Measurements from ENCODE around the gene KDM1B.
A peak's percentile ranks its signal among the peaks of the same experiment; 100 is the strongest.

The KDM1B gene, protein sequence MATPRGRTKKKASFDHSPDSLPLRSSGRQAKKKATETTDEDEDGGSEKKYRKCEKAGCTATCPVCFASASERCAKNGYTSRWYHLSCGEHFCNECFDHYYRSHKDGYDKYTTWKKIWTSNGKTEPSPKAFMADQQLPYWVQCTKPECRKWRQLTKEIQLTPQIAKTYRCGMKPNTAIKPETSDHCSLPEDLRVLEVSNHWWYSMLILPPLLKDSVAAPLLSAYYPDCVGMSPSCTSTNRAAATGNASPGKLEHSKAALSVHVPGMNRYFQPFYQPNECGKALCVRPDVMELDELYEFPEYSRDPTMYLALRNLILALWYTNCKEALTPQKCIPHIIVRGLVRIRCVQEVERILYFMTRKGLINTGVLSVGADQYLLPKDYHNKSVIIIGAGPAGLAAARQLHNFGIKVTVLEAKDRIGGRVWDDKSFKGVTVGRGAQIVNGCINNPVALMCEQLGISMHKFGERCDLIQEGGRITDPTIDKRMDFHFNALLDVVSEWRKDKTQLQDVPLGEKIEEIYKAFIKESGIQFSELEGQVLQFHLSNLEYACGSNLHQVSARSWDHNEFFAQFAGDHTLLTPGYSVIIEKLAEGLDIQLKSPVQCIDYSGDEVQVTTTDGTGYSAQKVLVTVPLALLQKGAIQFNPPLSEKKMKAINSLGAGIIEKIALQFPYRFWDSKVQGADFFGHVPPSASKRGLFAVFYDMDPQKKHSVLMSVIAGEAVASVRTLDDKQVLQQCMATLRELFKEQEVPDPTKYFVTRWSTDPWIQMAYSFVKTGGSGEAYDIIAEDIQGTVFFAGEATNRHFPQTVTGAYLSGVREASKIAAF

DNA sequence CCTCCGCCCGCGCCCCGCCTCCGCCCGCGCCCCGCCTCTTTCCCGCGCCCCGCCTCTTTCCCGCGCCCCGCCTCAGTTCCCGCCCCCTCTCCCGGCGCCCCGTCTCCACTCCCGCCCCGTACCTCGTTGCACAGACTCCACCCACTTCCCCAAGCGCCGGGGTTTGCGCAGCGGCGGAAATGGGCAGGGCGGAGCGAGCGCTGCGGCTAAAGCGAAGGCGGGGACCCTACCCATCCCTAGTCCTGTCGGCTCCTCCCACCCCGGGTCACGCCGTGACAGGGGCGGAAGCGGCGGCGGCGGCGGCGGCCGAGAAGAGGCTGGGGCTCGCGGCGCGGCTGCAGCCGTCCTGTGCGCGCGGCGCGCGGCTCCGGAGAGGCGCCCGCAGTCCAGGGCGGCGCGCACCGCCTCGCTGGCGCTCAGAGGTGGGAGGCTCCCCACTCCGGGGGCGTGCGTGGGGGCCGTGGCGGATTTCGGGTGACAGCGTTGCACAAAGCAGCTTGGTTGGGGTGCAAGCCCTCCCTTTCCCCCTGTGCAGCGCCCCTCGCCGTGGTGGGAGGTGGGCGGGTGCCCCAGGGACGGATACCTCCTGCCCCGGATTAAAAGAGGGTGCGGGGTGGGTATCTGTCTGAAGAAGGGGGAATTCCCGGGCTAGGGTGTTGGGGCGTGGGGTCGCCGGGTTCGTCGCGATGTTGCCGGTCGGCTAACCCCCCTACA is at the start of gene KDM1B:
Gene KDM1B (plus strand): TSS at position 273 of the 714 bp plus-strand sequence. CDS start 4,474 bp downstream, outside the sequence.
- CTCF ChIA-PET, result interaction anchor here (0.5 kb wide), 1 partner anchor 103 kb away, joined by 4 read pairs; no protein-coding TSS in a partner anchor
- POLR2A ChIA-PET, result interaction anchor here (0.5 to 0.8 kb wide), 3 partner anchors 13 to 277 kb away, joined by 3 to 4 read pairs (median 3); partner anchors contain the start of gene RNF144B
- Histone ChIP-seq H3K36me3 (ENCODE audit: control insufficient read depth in 2 of 2, insufficient read depth in 1 of 2, low read length in 2 of 2) (peaks cover 0 to 8% of the 10 kb centered on the region in 2 experiments; a peak in 2 of 3 replicates), H3K4me1 (ENCODE audit: control insufficient read depth, insufficient read depth, low read length) (peaks cover 3% of the 10 kb centered on the region; the same call in 1 of the 2 replicates), H3K9me3 (ENCODE audit: control insufficient read depth, insufficient read depth, low read depth, low read length) (no peaks in the 10 kb centered on the region), H3K27ac (ENCODE audit: extremely low read depth, low read depth, low read length) (peak within 1 kb of the TSS; percentile 76), H3K4me3 (ENCODE audit: low read depth, low read length) (peak within 1 kb of the TSS; percentile 93)
- TF ChIP-seq ZNF600 (tag by site-specific recombination; IDR thresholded peaks at IDR 0.05) (no peak), ZSCAN30 (tag by site-specific recombination; IDR thresholded peaks at IDR 0.05) (peak; percentile 76; the same call in 1 of the 2 replicates), ZNF274 (IDR thresholded peaks at IDR 0.05; ENCODE audit: low read length) (no peak), ZNF274 (tag by site-specific recombination; IDR thresholded peaks at IDR 0.05; ENCODE audit: borderline replicate concordance) (no peak), ZNF610 (tag by site-specific recombination; IDR thresholded peaks at IDR 0.05; ENCODE audit: borderline replicate concordance) (no peak), ZNF10 (tag by site-specific recombination; IDR thresholded peaks at IDR 0.05) (0 out of 2 replicates have a peak, but pooled peaks have one; percentile 30), ZNF132 (tag by site-specific recombination; IDR thresholded peaks at IDR 0.05; ENCODE audit: borderline replicate concordance) (no peak), KLF8 (tag by site-specific recombination; IDR thresholded peaks at IDR 0.05) (peak; percentile 94), ZNF2 (tag by site-specific recombination; IDR thresholded peaks at IDR 0.05) (peak; percentile 24; the same call in 1 of the 2 replicates), MEIS1 (CRISPR knock-in tag; IDR thresholded peaks at IDR 0.05; ENCODE audit: borderline replicate concordance) (no peak; the same call in 1 of the 2 replicates), ZBTB7A (tag by site-specific recombination; IDR thresholded peaks at IDR 0.05; ENCODE audit: low read depth) (no peak), ZNF596 (tag by site-specific recombination; IDR thresholded peaks at IDR 0.05) (0 out of 2 replicates have a peak, but pooled peaks have one; percentile 8), GLIS2 (tag by site-specific recombination; IDR thresholded peaks at IDR 0.05) (peak; percentile 53; the same call in 1 of the 2 replicates), SP7 (tag by site-specific recombination; IDR thresholded peaks at IDR 0.05) (no peak), WT1 (tag by site-specific recombination; IDR thresholded peaks at IDR 0.05) (peak; percentile 35; the same call in 1 of the 2 replicates), ZNF394 (tag by site-specific recombination; IDR thresholded peaks at IDR 0.05; ENCODE audit: borderline replicate concordance) (no peak), ZBTB8A (tag by site-specific recombination; IDR thresholded peaks at IDR 0.05) (0 out of 2 replicates have a peak, but pooled peaks have one; percentile 10), ZFHX2 (tag by site-specific recombination; conservative IDR thresholded peaks at IDR 0.05) (peak; percentile 77), ZNF561 (tag by site-specific recombination; IDR thresholded peaks at IDR 0.05; ENCODE audit: borderline replicate concordance) (peak; percentile 68; the same call in 1 of the 2 replicates), ZNF660 (tag by site-specific recombination; IDR thresholded peaks at IDR 0.05) (0 out of 2 replicates have a peak, but pooled peaks have one; percentile 2), KLF1 (tag by site-specific recombination; IDR thresholded peaks at IDR 0.05) (peak; percentile 47)
- TF ChIP-seq, protein P1, sequence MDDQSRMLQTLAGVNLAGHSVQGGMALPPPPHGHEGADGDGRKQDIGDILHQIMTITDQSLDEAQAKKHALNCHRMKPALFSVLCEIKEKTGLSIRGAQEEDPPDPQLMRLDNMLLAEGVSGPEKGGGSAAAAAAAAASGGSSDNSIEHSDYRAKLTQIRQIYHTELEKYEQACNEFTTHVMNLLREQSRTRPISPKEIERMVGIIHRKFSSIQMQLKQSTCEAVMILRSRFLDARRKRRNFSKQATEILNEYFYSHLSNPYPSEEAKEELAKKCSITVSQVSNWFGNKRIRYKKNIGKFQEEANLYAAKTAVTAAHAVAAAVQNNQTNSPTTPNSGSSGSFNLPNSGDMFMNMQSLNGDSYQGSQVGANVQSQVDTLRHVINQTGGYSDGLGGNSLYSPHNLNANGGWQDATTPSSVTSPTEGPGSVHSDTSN (CRISPR knock-in tag; IDR thresholded peaks at IDR 0.05), result 0 out of 2 replicates have a peak, but pooled peaks have one; percentile 65
- TF ChIP-seq, protein P2, sequence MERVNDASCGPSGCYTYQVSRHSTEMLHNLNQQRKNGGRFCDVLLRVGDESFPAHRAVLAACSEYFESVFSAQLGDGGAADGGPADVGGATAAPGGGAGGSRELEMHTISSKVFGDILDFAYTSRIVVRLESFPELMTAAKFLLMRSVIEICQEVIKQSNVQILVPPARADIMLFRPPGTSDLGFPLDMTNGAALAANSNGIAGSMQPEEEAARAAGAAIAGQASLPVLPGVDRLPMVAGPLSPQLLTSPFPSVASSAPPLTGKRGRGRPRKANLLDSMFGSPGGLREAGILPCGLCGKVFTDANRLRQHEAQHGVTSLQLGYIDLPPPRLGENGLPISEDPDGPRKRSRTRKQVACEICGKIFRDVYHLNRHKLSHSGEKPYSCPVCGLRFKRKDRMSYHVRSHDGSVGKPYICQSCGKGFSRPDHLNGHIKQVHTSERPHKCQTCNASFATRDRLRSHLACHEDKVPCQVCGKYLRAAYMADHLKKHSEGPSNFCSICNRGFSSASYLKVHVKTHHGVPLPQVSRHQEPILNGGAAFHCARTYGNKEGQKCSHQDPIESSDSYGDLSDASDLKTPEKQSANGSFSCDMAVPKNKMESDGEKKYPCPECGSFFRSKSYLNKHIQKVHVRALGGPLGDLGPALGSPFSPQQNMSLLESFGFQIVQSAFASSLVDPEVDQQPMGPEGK (tag by site-specific recombination; IDR thresholded peaks at IDR 0.05), result peak; percentile 43; the same call in 1 of the 2 replicates
- TF ChIP-seq, protein P3, sequence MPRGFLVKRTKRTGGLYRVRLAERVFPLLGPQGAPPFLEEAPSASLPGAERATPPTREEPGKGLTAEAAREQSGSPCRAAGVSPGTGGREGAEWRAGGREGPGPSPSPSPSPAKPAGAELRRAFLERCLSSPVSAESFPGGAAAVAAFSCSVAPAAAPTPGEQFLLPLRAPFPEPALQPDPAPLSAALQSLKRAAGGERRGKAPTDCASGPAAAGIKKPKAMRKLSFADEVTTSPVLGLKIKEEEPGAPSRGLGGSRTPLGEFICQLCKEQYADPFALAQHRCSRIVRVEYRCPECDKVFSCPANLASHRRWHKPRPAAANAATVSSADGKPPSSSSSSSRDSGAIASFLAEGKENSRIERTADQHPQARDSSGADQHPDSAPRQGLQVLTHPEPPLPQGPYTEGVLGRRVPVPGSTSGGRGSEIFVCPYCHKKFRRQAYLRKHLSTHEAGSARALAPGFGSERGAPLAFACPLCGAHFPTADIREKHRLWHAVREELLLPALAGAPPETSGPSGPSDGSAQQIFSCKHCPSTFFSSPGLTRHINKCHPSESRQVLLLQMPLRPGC (tag by site-specific recombination; IDR thresholded peaks at IDR 0.05), result 0 out of 2 replicates have a peak, but pooled peaks have one; percentile 31
- TF ChIP-seq, protein P4, sequence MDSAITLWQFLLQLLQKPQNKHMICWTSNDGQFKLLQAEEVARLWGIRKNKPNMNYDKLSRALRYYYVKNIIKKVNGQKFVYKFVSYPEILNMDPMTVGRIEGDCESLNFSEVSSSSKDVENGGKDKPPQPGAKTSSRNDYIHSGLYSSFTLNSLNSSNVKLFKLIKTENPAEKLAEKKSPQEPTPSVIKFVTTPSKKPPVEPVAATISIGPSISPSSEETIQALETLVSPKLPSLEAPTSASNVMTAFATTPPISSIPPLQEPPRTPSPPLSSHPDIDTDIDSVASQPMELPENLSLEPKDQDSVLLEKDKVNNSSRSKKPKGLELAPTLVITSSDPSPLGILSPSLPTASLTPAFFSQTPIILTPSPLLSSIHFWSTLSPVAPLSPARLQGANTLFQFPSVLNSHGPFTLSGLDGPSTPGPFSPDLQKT (IDR thresholded peaks at IDR 0.05; ENCODE audit: borderline replicate concordance, low read depth, low read length), result peak; percentile 78; the same call in 1 of the 2 replicates
- TF ChIP-seq, protein P5, sequence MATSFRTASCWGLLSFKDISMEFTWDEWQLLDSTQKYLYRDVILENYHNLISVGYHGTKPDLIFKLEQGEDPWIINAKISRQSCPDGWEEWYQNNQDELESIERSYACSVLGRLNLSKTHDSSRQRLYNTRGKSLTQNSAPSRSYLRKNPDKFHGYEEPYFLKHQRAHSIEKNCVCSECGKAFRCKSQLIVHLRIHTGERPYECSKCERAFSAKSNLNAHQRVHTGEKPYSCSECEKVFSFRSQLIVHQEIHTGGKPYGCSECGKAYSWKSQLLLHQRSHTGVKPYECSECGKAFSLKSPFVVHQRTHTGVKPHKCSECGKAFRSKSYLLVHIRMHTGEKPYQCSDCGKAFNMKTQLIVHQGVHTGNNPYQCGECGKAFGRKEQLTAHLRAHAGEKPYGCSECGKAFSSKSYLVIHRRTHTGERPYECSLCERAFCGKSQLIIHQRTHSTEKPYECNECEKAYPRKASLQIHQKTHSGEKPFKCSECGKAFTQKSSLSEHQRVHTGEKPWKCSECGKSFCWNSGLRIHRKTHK (tag by site-specific recombination; IDR thresholded peaks at IDR 0.05), result no peak
